ENCODE measurements around the gene PTRHD1. TPM values are rescaled to one million over a fixed set of nuclear protein-coding genes. Genes with fewer than 3 reads are reported as not detected.

PTRHD1 gene
- total RNA-seq, 1 experiment from 2014 or later: 23.6 TPM

- no TSS peak for BruUV-seq (replicated peaks)
- H3K27me3 ChIP-seq (ENCODE audit: insufficient read depth, low read depth): no peaks in the 10 kb centered on the region
These were observed 48.1 kb upstream of the PTRHD1 start for GRCh38 chr2:24840962-24841945.

GRCh38 chr2:24840164-24840869 lies 47.1 kb upstream of the PTRHD1 start:
- TF ChIP-seq EZH2 (IDR thresholded peaks at IDR 0.05; ENCODE audit: low read depth): no peak
- TF ChIP-seq, protein P1, sequence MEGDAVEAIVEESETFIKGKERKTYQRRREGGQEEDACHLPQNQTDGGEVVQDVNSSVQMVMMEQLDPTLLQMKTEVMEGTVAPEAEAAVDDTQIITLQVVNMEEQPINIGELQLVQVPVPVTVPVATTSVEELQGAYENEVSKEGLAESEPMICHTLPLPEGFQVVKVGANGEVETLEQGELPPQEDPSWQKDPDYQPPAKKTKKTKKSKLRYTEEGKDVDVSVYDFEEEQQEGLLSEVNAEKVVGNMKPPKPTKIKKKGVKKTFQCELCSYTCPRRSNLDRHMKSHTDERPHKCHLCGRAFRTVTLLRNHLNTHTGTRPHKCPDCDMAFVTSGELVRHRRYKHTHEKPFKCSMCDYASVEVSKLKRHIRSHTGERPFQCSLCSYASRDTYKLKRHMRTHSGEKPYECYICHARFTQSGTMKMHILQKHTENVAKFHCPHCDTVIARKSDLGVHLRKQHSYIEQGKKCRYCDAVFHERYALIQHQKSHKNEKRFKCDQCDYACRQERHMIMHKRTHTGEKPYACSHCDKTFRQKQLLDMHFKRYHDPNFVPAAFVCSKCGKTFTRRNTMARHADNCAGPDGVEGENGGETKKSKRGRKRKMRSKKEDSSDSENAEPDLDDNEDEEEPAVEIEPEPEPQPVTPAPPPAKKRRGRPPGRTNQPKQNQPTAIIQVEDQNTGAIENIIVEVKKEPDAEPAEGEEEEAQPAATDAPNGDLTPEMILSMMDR (conservative IDR thresholded peaks at IDR 0.05): no peak

More at GRCh38 chr2:24840962-24841945, 48.1 kb upstream of the PTRHD1 start:
- no peak for DNase-seq
- Histone ChIP-seq H3F3A (ENCODE audit: insufficient read depth, low read depth) (no peaks in the 10 kb centered on the region), H3K4me1 (replicated peaks; ENCODE audit: insufficient read depth) (no peaks in the 10 kb centered on the region), H3K36me3 (ENCODE audit: low read depth) (no peaks in the 10 kb centered on the region), H3K27ac (no peak overlapping the region), H4K20me1 (ENCODE audit: insufficient read depth) (no peaks in the 10 kb centered on the region), H3K4me3 (no peak overlapping the region), H3K4me2 (no peak overlapping the region), H2AFZ (no peak overlapping the region), H3K79me2 (ENCODE audit: low read depth) (no peaks in the 10 kb centered on the region), H3K9me3 (ENCODE audit: insufficient read depth, low read depth) (no peaks in the 10 kb centered on the region), H3K9me2 (ENCODE audit: insufficient read depth) (no peaks in the 10 kb centered on the region)
- intact Hi-C loops (cut with micrococcal nuclease; ENCODE audit: unreplicated experiment): no loop called here
- TF ChIP-seq, protein P1 (conservative IDR thresholded peaks at IDR 0.05): no peak
- TF ChIP-seq EZH2 (IDR thresholded peaks at IDR 0.05; ENCODE audit: low read depth): no peak
- POLR2A ChIA-PET (ENCODE audit: unreplicated experiment): no interaction called here
- CTCF ChIA-PET: no interaction called here

DNA sequence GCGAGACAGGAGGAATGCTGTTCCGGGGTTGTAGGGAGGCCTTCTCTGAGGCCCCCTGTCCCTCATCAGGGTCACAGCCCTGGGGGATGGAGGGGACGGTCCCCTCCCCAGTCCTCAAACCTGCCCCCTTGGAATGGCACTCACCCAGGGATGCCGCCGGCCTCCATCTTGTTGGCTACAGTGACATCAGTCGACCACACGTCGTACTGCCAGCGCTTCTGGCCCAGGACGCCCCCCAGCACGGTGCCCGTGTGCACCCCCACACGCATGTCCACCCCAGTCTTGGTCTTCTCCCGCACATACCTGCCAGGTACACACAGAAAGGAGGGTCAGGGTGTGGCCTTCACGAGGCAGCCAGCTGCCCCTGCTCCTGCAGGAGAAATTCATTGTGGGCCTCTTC lies 46.5 kb upstream of the PTRHD1 start:
- no peaks in the 10 kb centered on the region for H3K9me3 ChIP-seq (ENCODE audit: insufficient read depth, low read depth)
- POLR2A ChIA-PET (ENCODE audit: unreplicated experiment): no interaction called here
- no peak overlapping the region for H3K27ac ChIP-seq
- H4K20me1 ChIP-seq (ENCODE audit: insufficient read depth): no peaks in the 10 kb centered on the region
- no peaks in the 10 kb centered on the region for H3K36me3 ChIP-seq (ENCODE audit: low read depth)
- no peak overlapping the region for H3K4me2 ChIP-seq
- H3F3A ChIP-seq (ENCODE audit: insufficient read depth, low read depth): no peaks in the 10 kb centered on the region
- H2AFZ ChIP-seq: no peak overlapping the region
- H3K27me3 ChIP-seq (ENCODE audit: insufficient read depth, low read depth): no peaks in the 10 kb centered on the region
- no peaks in the 10 kb centered on the region for H3K9me2 ChIP-seq (ENCODE audit: insufficient read depth)
- H3K4me3 ChIP-seq: no peak overlapping the region
- no TSS peak for BruUV-seq (replicated peaks)
- DNase-seq: no peak
- no peaks in the 10 kb centered on the region for H3K79me2 ChIP-seq (ENCODE audit: low read depth)
- no peaks in the 10 kb centered on the region for H3K4me1 ChIP-seq (replicated peaks; ENCODE audit: insufficient read depth)
- no peak for TF ChIP-seq EZH2 (IDR thresholded peaks at IDR 0.05; ENCODE audit: low read depth)
- TF ChIP-seq, protein P1 (conservative IDR thresholded peaks at IDR 0.05): no peak
- CTCF ChIA-PET: no interaction called here
- intact Hi-C loops (cut with micrococcal nuclease; ENCODE audit: unreplicated experiment): no loop called here

More at GRCh38 chr2:24840164-24840869, 47.1 kb upstream of the PTRHD1 start:
- Histone ChIP-seq H4K20me1 (ENCODE audit: insufficient read depth) (no peaks in the 10 kb centered on the region), H3K27me3 (ENCODE audit: insufficient read depth, low read depth) (no peaks in the 10 kb centered on the region), H3K9me3 (ENCODE audit: insufficient read depth, low read depth) (no peaks in the 10 kb centered on the region), H3F3A (ENCODE audit: insufficient read depth, low read depth) (no peaks in the 10 kb centered on the region), H3K9me2 (ENCODE audit: insufficient read depth) (no peaks in the 10 kb centered on the region), H3K4me2 (no peak overlapping the region), H3K27ac (no peak overlapping the region), H3K36me3 (ENCODE audit: low read depth) (no peaks in the 10 kb centered on the region), H2AFZ (no peak overlapping the region), H3K79me2 (ENCODE audit: low read depth) (no peaks in the 10 kb centered on the region), H3K4me3 (no peak overlapping the region), H3K4me1 (replicated peaks; ENCODE audit: insufficient read depth) (no peaks in the 10 kb centered on the region)
- ChIA-PET POLR2A (ENCODE audit: unreplicated experiment) (no interaction called here), CTCF (no interaction called here)
- intact Hi-C loops (cut with micrococcal nuclease; ENCODE audit: unreplicated experiment): no loop called here
- no peak for DNase-seq
- BruUV-seq (replicated peaks): no TSS peak
